Liver (tissue), 9 donors: Measurements from ENCODE around the gene ABLIM1. TPM values are rescaled to one million over a fixed set of nuclear protein-coding genes. Genes with fewer than 3 reads are reported as not detected.

ENCODE experiments used
- DNase-seq: peaks from one replicate; pipeline ENCODE4 v3.0.0-alpha.2; 2017; ENCODE audit warnings: low spot score
- H3K27ac ChIP-seq, 2 donors: one replicate each; pipeline ENCODE4 v1.7.0; 2013; ENCODE audit warnings: inconsistent platforms in 2 of 2, low read length in 2 of 2, control low read depth in 1 of 2, low read depth in 1 of 2, mild to moderate bottlenecking in 1 of 2
- H3K27me3 ChIP-seq, 4 donors: one replicate each; pipeline versions ENCODE4 v1.6.1 to v1.7.0; 2013; ENCODE audit warnings: low read length in 3 of 4, inconsistent platforms in 1 of 4, mild to moderate bottlenecking in 1 of 4, moderate library complexity in 1 of 4; ENCODE audit not compliant: control insufficient read depth in 4 of 4, insufficient read depth in 4 of 4
- H3K36me3 ChIP-seq, 4 donors: one replicate each; pipeline versions ENCODE4 v1.6.1 to v1.7.0; 2013; ENCODE audit warnings: low read length in 3 of 4, mild to moderate bottlenecking in 3 of 4, low read depth in 1 of 4, moderate library complexity in 1 of 4; ENCODE audit not compliant: control insufficient read depth in 4 of 4, insufficient read depth in 3 of 4
- H3K4me1 ChIP-seq, 4 donors: one replicate each; pipeline versions ENCODE4 v1.6.1 to v1.7.0; 2013; ENCODE audit warnings: low read length in 3 of 4, mild to moderate bottlenecking in 3 of 4, moderate library complexity in 1 of 4; ENCODE audit not compliant: control insufficient read depth in 4 of 4, insufficient read depth in 4 of 4
- H3K4me3 ChIP-seq, 3 donors: one replicate each; pipeline versions ENCODE4 v1.6.1 to v1.7.0; 2013; ENCODE audit warnings: low read length in 3 of 3, control low read depth in 1 of 3, low read depth in 1 of 3, mild to moderate bottlenecking in 1 of 3
- H3K9ac ChIP-seq, 2 donors: one replicate each; pipeline ENCODE4 v1.7.0; 2013; ENCODE audit warnings: low read length in 2 of 2, mild to moderate bottlenecking in 2 of 2, moderate library complexity in 2 of 2, control low read depth in 1 of 2, low read depth in 1 of 2
- H3K9me3 ChIP-seq, 4 donors: one replicate each; pipeline versions ENCODE4 v1.6.1 to v1.7.0; 2013; ENCODE audit warnings: low read length in 3 of 4; ENCODE audit not compliant: control insufficient read depth in 4 of 4
- ATF3 ChIP-seq: IDR thresholded peaks from 2 replicates; pipeline ENCODE4 v1.6.1; 2016; ENCODE audit warnings: antibody characterized with exemption
- CTCF ChIP-seq: fragments of 150-350 bp; IDR thresholded peaks from 2 replicates; pipeline ENCODE4 v1.5.1; 2017; ENCODE audit warnings: improper control_type of control experiment, low read depth, low read length; ENCODE audit not compliant: missing input control
- EGR1 ChIP-seq, 2 donors: IDR thresholded peaks; 2 replicates each; pipeline ENCODE4 v1.6.1; 2016 to 2018; ENCODE audit warnings: antibody characterized with exemption in 2 of 2, low read depth in 2 of 2
- GABPA ChIP-seq, 2 donors: IDR thresholded peaks in 1 of 2; conservative IDR thresholded peaks in 1 of 2; 2 replicates each; pipeline ENCODE4 v1.6.1; 2016; ENCODE audit warnings: antibody characterized with exemption in 2 of 2, mild to moderate bottlenecking in 1 of 2, moderate library complexity in 1 of 2
- HNF4A ChIP-seq, 2 donors: conservative IDR thresholded peaks; 2 replicates each; pipeline ENCODE4 v1.6.1; 2016; ENCODE audit warnings: antibody characterized with exemption in 2 of 2, mild to moderate bottlenecking in 2 of 2
- HNF4G ChIP-seq: IDR thresholded peaks from 2 replicates; pipeline ENCODE4 v1.6.1; 2016; ENCODE audit warnings: antibody characterized with exemption
- JUND ChIP-seq, 2 donors: IDR thresholded peaks; 2 replicates each; pipeline ENCODE4 v1.6.1; 2016; ENCODE audit warnings: antibody characterized with exemption in 2 of 2
- MAX ChIP-seq: IDR thresholded peaks from 2 replicates; pipeline ENCODE4 v1.6.1; 2016; ENCODE audit warnings: antibody characterized with exemption
- NR2F2 ChIP-seq: IDR thresholded peaks from 2 replicates; pipeline ENCODE4 v1.6.1; 2016; ENCODE audit warnings: antibody characterized with exemption
- RAD21 ChIP-seq, 2 donors: IDR thresholded peaks; 2 replicates each; pipeline ENCODE4 v1.6.1; 2016; ENCODE audit warnings: antibody characterized with exemption in 2 of 2, mild to moderate bottlenecking in 2 of 2
- REST ChIP-seq: IDR thresholded peaks from 2 replicates; pipeline ENCODE4 v1.6.1; 2016; ENCODE audit warnings: antibody characterized with exemption, mild to moderate bottlenecking
- RXRA ChIP-seq, 2 donors: IDR thresholded peaks; 2 replicates each; pipeline ENCODE4 v1.6.1; 2017 to 2018; ENCODE audit warnings: antibody characterized with exemption in 2 of 2, mild to moderate bottlenecking in 1 of 2
- SP1 ChIP-seq: IDR thresholded peaks from 2 replicates; pipeline ENCODE4 v1.6.1; 2018; ENCODE audit warnings: antibody characterized with exemption, mild to moderate bottlenecking
- TAF1 ChIP-seq: conservative IDR thresholded peaks from 2 replicates; pipeline ENCODE4 v1.6.1; 2016; ENCODE audit warnings: antibody characterized with exemption, mild to moderate bottlenecking
- YY1 ChIP-seq: IDR thresholded peaks from 2 replicates; pipeline ENCODE4 v1.6.1; 2016; ENCODE audit warnings: antibody characterized with exemption, mild to moderate bottlenecking
- WGBS: extraction: QIAGEN DNeasy Blood & Tissue Kit; methylation state at CpG from one replicate; pipeline ENCODE4 v1.1.7; 2013; 5-methylcytosine and 5-hydroxymethylcytosine counted together
- polyA plus RNA-seq, 2 donors: library from polyadenylated mRNA; stranded (reverse) in 1 of 2; unstranded in 1 of 2; fragments of 200-250 nt in 1 of 2; fragments of >200 nt in 1 of 2; fragmentation: Nextera tagmentation in 1 of 2; extraction: Ambion mirVana in 1 of 2; gene quantifications; one replicate each; pipeline versions ENCODE4 v1.2.1 to v1.2.3, GENCODE V29; 2013 to 2015
- total RNA-seq, 2 donors: library from RNA; depleted of rRNA; stranded (reverse); fragments of >200 nt; gene quantifications; one replicate each; pipeline ENCODE4 v1.2.3, GENCODE V29; 2014
- donor health status: healthy.
- donor health status: healthy.
- donor health status: healthy.
- donor health status: healthy.
- donor health status: healthy.

The ABLIM1 gene
- total and polyA plus RNA-seq, 4 donors, result 10.9 to 31.3 (median 13.1) TPM

GRCh38 chr10:114629824-114630730 lies 28.0 kb downstream of the ABLIM1 start:
- 59% methylated on average over 4 of the region's 4 CpGs for WGBS
- H3K27ac ChIP-seq, result peak overlapping the region; percentile 87 to 93

GRCh38 chr10:114629083-114629823 lies 28.8 kb downstream of the ABLIM1 start:
- Histone ChIP-seq H3K27me3 (no peaks in the 10 kb centered on the region), H3K4me1 (peaks cover 1 to 39% (median 10%) of the 10 kb centered on the region in 4 donors), H3K9me3 (no peaks in the 10 kb centered on the region), H3K36me3 (no peaks in the 10 kb centered on the region), H3K9ac (peak overlapping the region in 1 of 2 donors; percentile 40), H3K4me3 (peak overlapping the region in 2 of 3 donors; percentile 70 to 93), H3K27ac (peak overlapping the region; percentile 87 to 93)
- no peak for DNase-seq
- 68% methylated on average over 9 of the region's 9 CpGs for WGBS
- no peak for TF ChIP-seq HNF4A (conservative IDR thresholded peaks at IDR 0.05)
- peak in 1 of 2 donors; percentile 9 for TF ChIP-seq RAD21 (IDR thresholded peaks at IDR 0.05)

More at GRCh38 chr10:114629824-114630730, 28.0 kb downstream of the ABLIM1 start:
- no peaks in the 10 kb centered on the region for H3K27me3 ChIP-seq
- peak overlapping the region; percentile 40 to 69 for H3K9ac ChIP-seq
- peaks cover 0 to 40% (median 13%) of the 10 kb centered on the region in 4 donors for H3K4me1 ChIP-seq
- DNase-seq, result no peak
- no peaks in the 10 kb centered on the region for H3K36me3 ChIP-seq
- no peak for TF ChIP-seq JUND (IDR thresholded peaks at IDR 0.05)
- TF ChIP-seq RXRA (IDR thresholded peaks at IDR 0.05), result peak; percentile 80 to 83
- TF ChIP-seq NR2F2, result peak; percentile 19
- TF ChIP-seq HNF4A (conservative IDR thresholded peaks at IDR 0.05), result peak; percentile 76 to 83
- TF ChIP-seq SP1, result peak; percentile 56
- TF ChIP-seq RAD21 (IDR thresholded peaks at IDR 0.05), result peak in 1 of 2 donors; percentile 57
- no peak for TF ChIP-seq EGR1 (IDR thresholded peaks at IDR 0.05; ENCODE audit: low read depth in 2 of 2)
- TF ChIP-seq HNF4G, result peak; percentile 3
- H3K9me3 ChIP-seq, result no peaks in the 10 kb centered on the region
- peak overlapping the region; percentile 25 to 93 (median 70) for H3K4me3 ChIP-seq

- no peaks in the 10 kb centered on the region for H3K9me3 ChIP-seq
- WGBS, result 94% methylated on average over 3 of the region's 3 CpGs
- TF ChIP-seq RXRA (IDR thresholded peaks at IDR 0.05) (no peak), MAX (no peak), GABPA (IDR thresholded peaks at IDR 0.05 in 1 of 2, conservative IDR thresholded peaks at IDR 0.05 in 1 of 2) (no peak), HNF4A (conservative IDR thresholded peaks at IDR 0.05) (no peak), SP1 (no peak), HNF4G (no peak), CTCF (no peak), TAF1 (no peak), RAD21 (IDR thresholded peaks at IDR 0.05) (no peak), REST (no peak), NR2F2 (no peak), YY1 (no peak), EGR1 (IDR thresholded peaks at IDR 0.05; ENCODE audit: low read depth in 2 of 2) (no peak), ATF3 (no peak)
- no peak for DNase-seq
- H3K4me1 ChIP-seq, result peaks cover 5 to 45% (median 10%) of the 10 kb centered on the region in 4 donors
- no peak overlapping the region for H3K9ac ChIP-seq
- no peaks in the 10 kb centered on the region for H3K27me3 ChIP-seq
- H3K4me3 ChIP-seq, result no peak overlapping the region
- no peaks in the 10 kb centered on the region for H3K36me3 ChIP-seq
- H3K27ac ChIP-seq, result no peak overlapping the region
Measured at GRCh38 chr10:114628106-114628505, 30.0 kb downstream of the ABLIM1 start.
